Muscle layer of duodenum (tissue), 2 donors: ENCODE data around the gene TGFBR1.

Experiments
- H3K27ac ChIP-seq: one replicate; pipeline ENCODE4 v1.7.0; 2013; ENCODE audit warnings: mild to moderate bottlenecking, low read length
- H3K27me3 ChIP-seq: one replicate; pipeline ENCODE4 v1.7.0; 2013; ENCODE audit warnings: low read depth, mild to moderate bottlenecking, control low read depth, low read length
- H3K36me3 ChIP-seq, 2 donors: one replicate each; pipeline ENCODE4 v1.7.0; 2013; ENCODE audit warnings: low read length in 2 of 2, control low read depth in 1 of 2, mild to moderate bottlenecking in 1 of 2; ENCODE audit not compliant: insufficient read depth in 2 of 2, control insufficient read depth in 1 of 2
- H3K4me1 ChIP-seq, 2 donors: one replicate each; pipeline ENCODE4 v1.7.0; 2013; ENCODE audit warnings: low read length in 2 of 2, mild to moderate bottlenecking in 2 of 2, control low read depth in 1 of 2, moderate library complexity in 1 of 2; ENCODE audit not compliant: insufficient read depth in 2 of 2, control insufficient read depth in 1 of 2
- H3K4me3 ChIP-seq, 2 donors: one replicate each; pipeline ENCODE4 v1.7.0; 2013; ENCODE audit warnings: low read length in 2 of 2, low read depth in 1 of 2, mild to moderate bottlenecking in 1 of 2
- H3K9me3 ChIP-seq, 2 donors: one replicate each; pipeline ENCODE4 v1.7.0; 2013; ENCODE audit warnings: low read length in 2 of 2, control low read depth in 1 of 2, mild to moderate bottlenecking in 1 of 2; ENCODE audit not compliant: control insufficient read depth in 1 of 2
- donor health status: healthy.

Gene TGFBR1

DNA sequence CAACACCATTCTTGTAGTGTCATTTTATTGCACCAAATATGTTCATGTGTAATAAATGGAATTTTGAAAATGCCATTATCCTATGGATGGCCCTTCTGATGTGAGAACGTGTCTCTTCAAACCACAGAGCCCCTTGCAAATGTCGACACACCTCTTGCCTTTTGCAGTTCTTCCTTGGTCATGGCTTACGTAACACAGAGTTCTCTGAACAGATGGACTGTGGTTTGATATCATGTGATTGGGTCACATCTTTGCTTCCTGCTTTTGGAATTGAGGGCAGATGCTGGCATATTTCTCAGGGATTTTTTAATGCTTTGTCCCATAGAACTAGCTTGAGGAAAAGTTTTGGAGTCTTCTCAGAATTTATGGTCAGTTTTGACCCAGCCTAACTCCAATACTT lies 4.6 kb downstream of the TGFBR1 start:
- Histone ChIP-seq H3K9me3 (no peaks in the 10 kb centered on the region), H3K4me1 (peaks cover 19 to 64% of the 10 kb centered on the region in 2 donors), H3K36me3 (no peaks in the 10 kb centered on the region), H3K27me3 (no peaks in the 10 kb centered on the region), H3K4me3 (no peak overlapping the region), H3K27ac (no peak overlapping the region)

DNA sequence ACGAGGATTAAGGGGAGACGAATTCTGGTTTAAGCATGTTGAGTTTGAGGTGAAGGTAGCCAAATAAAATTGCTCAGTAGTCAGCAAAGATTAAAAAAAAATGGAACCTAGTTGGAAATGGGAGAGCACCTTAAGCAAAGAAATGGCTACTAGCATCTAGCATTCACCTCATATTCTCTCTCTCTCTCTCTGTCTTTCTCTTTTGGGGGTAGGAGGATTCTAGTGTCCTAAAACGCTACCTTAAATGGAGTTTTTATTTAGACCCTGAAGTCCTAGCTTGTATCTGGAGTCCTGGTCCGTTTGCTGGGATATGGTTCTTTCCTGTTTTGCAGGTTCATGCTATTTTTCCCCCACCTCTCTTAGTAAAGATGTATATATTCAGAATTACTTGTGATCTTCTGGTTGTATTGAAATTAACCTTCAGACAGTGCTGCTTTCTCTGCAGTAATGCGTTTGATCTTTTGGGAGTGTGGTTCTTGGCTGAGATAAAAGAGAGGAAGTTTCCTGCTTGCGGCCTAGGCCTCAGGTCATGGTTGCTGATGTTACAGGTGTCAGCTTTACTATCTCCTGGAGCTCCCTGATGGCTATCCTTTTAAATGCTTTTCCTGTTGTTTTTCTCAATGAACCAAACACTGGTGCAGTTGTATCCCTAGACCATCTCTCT lies 8.0 kb downstream of the TGFBR1 start:
- Histone ChIP-seq H3K4me1 (peaks cover 18 to 66% of the 10 kb centered on the region in 2 donors), H3K27me3 (no peaks in the 10 kb centered on the region), H3K4me3 (no peak overlapping the region), H3K36me3 (no peaks in the 10 kb centered on the region), H3K9me3 (no peaks in the 10 kb centered on the region), H3K27ac (no peak overlapping the region)

- H3K36me3 ChIP-seq, result no peaks in the 10 kb centered on the region
- no peaks in the 10 kb centered on the region for H3K9me3 ChIP-seq
- H3K27me3 ChIP-seq, result no peaks in the 10 kb centered on the region
- no peak overlapping the region for H3K4me3 ChIP-seq
- H3K4me1 ChIP-seq, result peaks cover 11 to 60% of the 10 kb centered on the region in 2 donors
- H3K27ac ChIP-seq, result no peak overlapping the region
Observed at GRCh38 chr9:99113414-99114048, 8.6 kb downstream of the TGFBR1 start.

GRCh38 chr9:99114049-99114440 lies 9.1 kb downstream of the TGFBR1 start:
- Histone ChIP-seq H3K9me3 (no peaks in the 10 kb centered on the region), H3K4me3 (no peak overlapping the region), H3K4me1 (peaks cover 16 to 57% of the 10 kb centered on the region in 2 donors), H3K36me3 (no peaks in the 10 kb centered on the region), H3K27ac (no peak overlapping the region), H3K27me3 (no peaks in the 10 kb centered on the region)

GRCh38 chr9:99114846-99115500 lies 10.1 kb downstream of the TGFBR1 start:
- peaks cover 23 to 55% of the 10 kb centered on the region in 2 donors for H3K4me1 ChIP-seq
- no peaks in the 10 kb centered on the region for H3K27me3 ChIP-seq
- no peaks in the 10 kb centered on the region for H3K9me3 ChIP-seq
- H3K36me3 ChIP-seq, result no peaks in the 10 kb centered on the region
- H3K4me3 ChIP-seq, result no peak overlapping the region
- H3K27ac ChIP-seq, result no peak overlapping the region

DNA sequence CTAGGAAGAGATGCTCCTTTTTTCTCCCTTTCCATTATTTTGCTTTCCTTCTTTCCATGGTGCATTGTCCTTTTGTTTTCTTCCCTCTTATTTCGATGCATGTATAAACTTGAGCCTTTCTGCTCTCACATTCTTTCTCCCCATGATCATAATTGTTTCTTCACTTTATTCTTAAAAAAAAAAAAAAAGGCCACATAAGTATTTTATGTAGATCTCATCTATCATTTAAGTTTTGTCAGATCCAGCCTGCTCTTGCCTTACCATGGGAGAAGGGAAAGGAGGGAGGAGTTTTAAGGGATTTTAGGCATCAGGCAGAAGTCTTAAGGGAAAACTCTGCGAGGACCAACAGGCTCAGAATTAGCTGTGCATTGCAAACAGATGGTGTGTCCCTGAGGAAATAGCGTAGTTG lies 11.1 kb downstream of the TGFBR1 start:
- Histone ChIP-seq H3K4me3 (no peak overlapping the region), H3K36me3 (no peaks in the 10 kb centered on the region), H3K27ac (no peak overlapping the region), H3K27me3 (no peaks in the 10 kb centered on the region), H3K4me1 (peaks cover 23 to 57% of the 10 kb centered on the region in 2 donors), H3K9me3 (no peaks in the 10 kb centered on the region)

DNA sequence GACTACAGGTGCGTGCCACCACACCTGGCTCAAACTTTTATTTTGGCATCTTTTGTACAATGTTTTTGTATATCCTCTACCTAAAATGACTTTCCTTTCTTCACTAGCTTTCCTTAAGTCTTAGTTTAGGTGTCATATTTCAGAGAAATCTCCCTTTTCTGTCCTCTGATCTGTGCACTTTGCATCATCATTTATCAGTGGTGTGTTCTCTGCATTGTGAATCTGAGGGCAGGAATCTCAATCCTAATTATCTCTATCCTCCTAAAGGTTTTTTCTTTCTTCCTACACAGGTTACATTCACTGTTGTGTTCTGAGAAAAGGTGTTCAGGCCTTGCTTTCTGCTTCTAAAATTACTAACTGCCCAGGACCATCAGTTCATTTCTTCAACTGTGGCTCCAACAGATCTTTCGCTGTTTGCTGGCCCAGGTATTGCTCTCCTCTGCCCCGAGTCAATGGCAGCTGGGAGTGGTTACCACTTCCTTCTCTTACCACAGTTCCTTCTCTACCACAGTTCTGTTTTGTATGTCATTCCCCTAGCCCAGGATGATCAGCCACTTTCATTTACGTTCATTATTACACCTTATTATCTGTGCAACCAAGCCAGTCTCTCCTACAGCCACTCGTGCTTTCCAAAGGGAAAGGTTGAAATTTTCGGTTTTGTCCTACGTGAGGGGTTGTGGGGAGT lies 14.0 kb downstream of the TGFBR1 start:
- Histone ChIP-seq H3K27ac (no peak overlapping the region), H3K4me3 (no peak overlapping the region), H3K4me1 (peaks cover 11 to 51% of the 10 kb centered on the region in 2 donors)

GRCh38 chr9:99119976-99120655 lies 15.2 kb downstream of the TGFBR1 start:
- peaks cover 11 to 39% of the 10 kb centered on the region in 2 donors for H3K4me1 ChIP-seq
- no peak overlapping the region for H3K4me3 ChIP-seq
- H3K27me3 ChIP-seq, result no peaks in the 10 kb centered on the region
- no peaks in the 10 kb centered on the region for H3K36me3 ChIP-seq
- no peak overlapping the region for H3K27ac ChIP-seq
- H3K9me3 ChIP-seq, result no peaks in the 10 kb centered on the region

More for the DNA sequence above, 14.0 kb downstream of the TGFBR1 start:
- Histone ChIP-seq H3K9me3 (no peaks in the 10 kb centered on the region), H3K36me3 (no peaks in the 10 kb centered on the region), H3K27me3 (no peaks in the 10 kb centered on the region)

DNA sequence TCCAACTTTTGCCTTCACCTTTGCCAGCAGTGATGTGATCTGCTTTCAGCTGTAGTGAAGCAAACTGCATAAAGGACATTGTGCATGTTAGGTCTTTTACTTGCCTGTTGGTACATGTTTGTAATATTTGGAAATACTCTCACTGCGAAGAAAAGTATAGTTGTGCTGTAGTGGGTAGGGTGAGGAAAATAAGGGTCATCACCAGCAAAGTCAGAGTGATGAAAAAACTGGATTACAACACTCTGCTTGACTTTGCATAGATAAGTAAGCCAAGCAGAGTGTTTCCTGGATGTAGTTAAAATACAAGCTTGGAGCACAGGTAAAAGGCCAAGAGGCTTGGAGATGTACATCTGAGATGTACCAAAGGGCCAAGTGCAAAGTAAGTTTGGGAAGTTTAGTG lies 16.7 kb downstream of the TGFBR1 start:
- Histone ChIP-seq H3K27ac (no peak overlapping the region), H3K36me3 (no peaks in the 10 kb centered on the region), H3K27me3 (no peaks in the 10 kb centered on the region), H3K4me3 (no peak overlapping the region), H3K4me1 (peaks cover 11 to 27% of the 10 kb centered on the region in 2 donors), H3K9me3 (no peaks in the 10 kb centered on the region)

GRCh38 chr9:99124534-99125255 lies 19.8 kb downstream of the TGFBR1 start:
- Histone ChIP-seq H3K27me3 (no peaks in the 10 kb centered on the region), H3K4me1 (peaks cover 2 to 32% of the 10 kb centered on the region in 2 donors), H3K27ac (no peak overlapping the region), H3K4me3 (no peak overlapping the region), H3K36me3 (no peaks in the 10 kb centered on the region), H3K9me3 (no peaks in the 10 kb centered on the region)
